ENCODE measurements around the gene IL17D. TPM values are rescaled to one million over a fixed set of nuclear protein-coding genes. Genes with fewer than 3 reads are reported as not detected.

IL17D gene
- total and polyA plus RNA-seq, 2 experiments from 2014 or later, result 1.6 to 2.3 TPM

DNA sequence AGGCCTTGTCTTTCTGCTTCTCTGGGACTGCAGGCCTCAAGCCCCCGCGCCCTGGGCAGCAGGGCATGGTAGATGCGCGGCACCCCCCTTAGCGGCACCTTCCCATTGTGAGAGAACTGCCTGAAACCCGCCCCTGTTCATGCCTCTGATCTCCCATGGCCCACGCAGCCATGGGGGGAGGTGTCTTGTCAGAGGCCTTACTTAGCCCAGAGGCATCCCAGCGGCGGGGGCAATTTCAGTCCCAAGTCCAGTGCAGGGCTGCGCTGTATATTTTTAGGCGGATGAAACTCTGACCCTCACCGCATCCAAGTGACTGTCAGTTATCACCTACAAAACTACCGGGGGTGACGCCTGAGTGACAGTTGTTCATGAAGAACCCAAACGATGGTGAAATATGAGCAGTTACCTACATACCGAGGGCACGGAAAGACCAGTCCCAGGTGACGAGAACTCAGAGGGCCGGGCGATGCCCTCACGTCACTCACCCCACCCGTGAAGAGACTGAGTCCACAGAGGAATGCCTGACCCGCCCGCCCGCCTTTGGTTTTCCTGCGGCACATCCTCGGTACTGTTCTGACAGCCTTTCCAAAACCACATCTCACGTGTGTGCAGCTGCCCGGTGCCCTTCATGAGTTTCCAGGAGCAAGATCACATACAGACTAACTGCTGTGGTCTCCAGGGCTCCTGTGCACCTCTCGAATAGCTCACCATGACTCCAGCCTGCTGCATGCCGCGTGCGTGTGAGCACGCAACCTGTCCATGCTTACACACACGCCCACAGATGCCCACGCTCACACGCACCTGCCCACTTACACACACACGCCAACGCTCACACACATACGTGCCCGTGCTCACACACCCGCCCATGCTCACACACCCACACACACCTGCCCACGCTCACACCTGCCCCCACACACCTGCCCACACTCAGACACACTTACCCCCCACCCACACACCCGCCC, 14.4 kb downstream of the IL17D start:
- H3K27ac Mint-ChIP-seq, result no peak overlapping the region
- H3K4me1 Mint-ChIP-seq, result peaks cover 21% of the 10 kb centered on the region
- no peaks in the 10 kb centered on the region for H3K36me3 ChIP-seq (ENCODE audit: insufficient read depth)
- no peaks in the 10 kb centered on the region for H3K9me3 Mint-ChIP-seq
- peaks cover 16% of the 10 kb centered on the region for H3K27me3 Mint-ChIP-seq (ENCODE audit: insufficient read depth, low read depth, poor library complexity)
- no peaks in the 10 kb centered on the region for H3K9me2 ChIP-seq (ENCODE audit: insufficient read depth)
- TF ChIP-seq, protein P1, sequence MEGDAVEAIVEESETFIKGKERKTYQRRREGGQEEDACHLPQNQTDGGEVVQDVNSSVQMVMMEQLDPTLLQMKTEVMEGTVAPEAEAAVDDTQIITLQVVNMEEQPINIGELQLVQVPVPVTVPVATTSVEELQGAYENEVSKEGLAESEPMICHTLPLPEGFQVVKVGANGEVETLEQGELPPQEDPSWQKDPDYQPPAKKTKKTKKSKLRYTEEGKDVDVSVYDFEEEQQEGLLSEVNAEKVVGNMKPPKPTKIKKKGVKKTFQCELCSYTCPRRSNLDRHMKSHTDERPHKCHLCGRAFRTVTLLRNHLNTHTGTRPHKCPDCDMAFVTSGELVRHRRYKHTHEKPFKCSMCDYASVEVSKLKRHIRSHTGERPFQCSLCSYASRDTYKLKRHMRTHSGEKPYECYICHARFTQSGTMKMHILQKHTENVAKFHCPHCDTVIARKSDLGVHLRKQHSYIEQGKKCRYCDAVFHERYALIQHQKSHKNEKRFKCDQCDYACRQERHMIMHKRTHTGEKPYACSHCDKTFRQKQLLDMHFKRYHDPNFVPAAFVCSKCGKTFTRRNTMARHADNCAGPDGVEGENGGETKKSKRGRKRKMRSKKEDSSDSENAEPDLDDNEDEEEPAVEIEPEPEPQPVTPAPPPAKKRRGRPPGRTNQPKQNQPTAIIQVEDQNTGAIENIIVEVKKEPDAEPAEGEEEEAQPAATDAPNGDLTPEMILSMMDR (conservative IDR thresholded peaks at IDR 0.05; ENCODE audit: low read depth in 2 of 2), result no peak
- TF ChIP-seq EZH2 (IDR thresholded peaks at IDR 0.05; ENCODE audit: low read depth, unreplicated experiment), result no peak
- no peak for TF ChIP-seq STAT1 (IDR thresholded peaks at IDR 0.05; ENCODE audit: unreplicated experiment)
- TF ChIP-seq ZNF114 (CRISPR knock-in tag; IDR thresholded peaks at IDR 0.05), result no peak
- TF ChIP-seq, protein P2, sequence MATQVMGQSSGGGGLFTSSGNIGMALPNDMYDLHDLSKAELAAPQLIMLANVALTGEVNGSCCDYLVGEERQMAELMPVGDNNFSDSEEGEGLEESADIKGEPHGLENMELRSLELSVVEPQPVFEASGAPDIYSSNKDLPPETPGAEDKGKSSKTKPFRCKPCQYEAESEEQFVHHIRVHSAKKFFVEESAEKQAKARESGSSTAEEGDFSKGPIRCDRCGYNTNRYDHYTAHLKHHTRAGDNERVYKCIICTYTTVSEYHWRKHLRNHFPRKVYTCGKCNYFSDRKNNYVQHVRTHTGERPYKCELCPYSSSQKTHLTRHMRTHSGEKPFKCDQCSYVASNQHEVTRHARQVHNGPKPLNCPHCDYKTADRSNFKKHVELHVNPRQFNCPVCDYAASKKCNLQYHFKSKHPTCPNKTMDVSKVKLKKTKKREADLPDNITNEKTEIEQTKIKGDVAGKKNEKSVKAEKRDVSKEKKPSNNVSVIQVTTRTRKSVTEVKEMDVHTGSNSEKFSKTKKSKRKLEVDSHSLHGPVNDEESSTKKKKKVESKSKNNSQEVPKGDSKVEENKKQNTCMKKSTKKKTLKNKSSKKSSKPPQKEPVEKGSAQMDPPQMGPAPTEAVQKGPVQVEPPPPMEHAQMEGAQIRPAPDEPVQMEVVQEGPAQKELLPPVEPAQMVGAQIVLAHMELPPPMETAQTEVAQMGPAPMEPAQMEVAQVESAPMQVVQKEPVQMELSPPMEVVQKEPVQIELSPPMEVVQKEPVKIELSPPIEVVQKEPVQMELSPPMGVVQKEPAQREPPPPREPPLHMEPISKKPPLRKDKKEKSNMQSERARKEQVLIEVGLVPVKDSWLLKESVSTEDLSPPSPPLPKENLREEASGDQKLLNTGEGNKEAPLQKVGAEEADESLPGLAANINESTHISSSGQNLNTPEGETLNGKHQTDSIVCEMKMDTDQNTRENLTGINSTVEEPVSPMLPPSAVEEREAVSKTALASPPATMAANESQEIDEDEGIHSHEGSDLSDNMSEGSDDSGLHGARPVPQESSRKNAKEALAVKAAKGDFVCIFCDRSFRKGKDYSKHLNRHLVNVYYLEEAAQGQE (IDR thresholded peaks at IDR 0.05; ENCODE audit: unreplicated experiment), result no peak
- no peak for TF ChIP-seq NANOG (IDR thresholded peaks at IDR 0.05; ENCODE audit: borderline replicate concordance)
- no peak for TF ChIP-seq ZNF462 (CRISPR knock-in tag; IDR thresholded peaks at IDR 0.05)
- TF ChIP-seq, protein P3, sequence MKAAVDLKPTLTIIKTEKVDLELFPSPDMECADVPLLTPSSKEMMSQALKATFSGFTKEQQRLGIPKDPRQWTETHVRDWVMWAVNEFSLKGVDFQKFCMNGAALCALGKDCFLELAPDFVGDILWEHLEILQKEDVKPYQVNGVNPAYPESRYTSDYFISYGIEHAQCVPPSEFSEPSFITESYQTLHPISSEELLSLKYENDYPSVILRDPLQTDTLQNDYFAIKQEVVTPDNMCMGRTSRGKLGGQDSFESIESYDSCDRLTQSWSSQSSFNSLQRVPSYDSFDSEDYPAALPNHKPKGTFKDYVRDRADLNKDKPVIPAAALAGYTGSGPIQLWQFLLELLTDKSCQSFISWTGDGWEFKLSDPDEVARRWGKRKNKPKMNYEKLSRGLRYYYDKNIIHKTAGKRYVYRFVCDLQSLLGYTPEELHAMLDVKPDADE (IDR thresholded peaks at IDR 0.05), result no peak
- no peak for TF ChIP-seq EZH2phosphoT487 (IDR thresholded peaks at IDR 0.05; ENCODE audit: unreplicated experiment)
- no peak for TF ChIP-seq POLR2AphosphoS5 (IDR thresholded peaks at IDR 0.05; ENCODE audit: low read depth)
- TF ChIP-seq JUNB (IDR thresholded peaks at IDR 0.05; ENCODE audit: unreplicated experiment), result no peak
- TF ChIP-seq ZNF331 (CRISPR knock-in tag; IDR thresholded peaks at IDR 0.05; ENCODE audit: low read depth), result no peak
- TF ChIP-seq CREB1 (CRISPR knock-in tag; IDR thresholded peaks at IDR 0.05; ENCODE audit: low read depth), result no peak
- H3K4me3 Mint-ChIP-seq, result no peak overlapping the region
- H2AFZ ChIP-seq, result 0 out of 2 replicates have a peak overlapping the region, but pooled peaks have one; percentile 74
- H3K4me1 ChIP-seq (ENCODE audit: insufficient read depth), result peaks cover 10% of the 10 kb centered on the region
- peaks cover 28% of the 10 kb centered on the region for H3K27me3 ChIP-seq (ENCODE audit: insufficient read depth)
- H3K4me2 ChIP-seq, result no peak overlapping the region
- 0 out of 2 replicates have a peak, but pooled peaks cover 6% of the 10 kb centered on the region for H3F3A ChIP-seq (replicated peaks; ENCODE audit: low read depth)
- H3K79me2 ChIP-seq (replicated peaks; ENCODE audit: insufficient read depth), result no peaks in the 10 kb centered on the region
- H4K20me1 ChIP-seq (replicated peaks; ENCODE audit: insufficient read depth), result no peaks in the 10 kb centered on the region
- ATAC-seq (no peak), DNase-seq (ENCODE audit: low spot score) (no peak)
- H3K4me3 ChIP-seq, result no peak overlapping the region
- no peaks in the 10 kb centered on the region for H3K36me3 Mint-ChIP-seq (ENCODE audit: low read depth)
- no peak overlapping the region for H3K27ac ChIP-seq (ENCODE audit: low read depth)

Data from GM23338 (cell line).